Breast epithelium (tissue), 4 donors: ENCODE data around the gene VPS41. TPM values are rescaled to one million over a fixed set of nuclear protein-coding genes. Genes with fewer than 3 reads are reported as not detected.
"Not testable (repeated sequence)": the region's sequence is repeated elsewhere in the genome, so short reads cannot be mapped to it uniquely, and the experiment has no call there.

ENCODE experiments used
- DNase-seq, 2 donors: peaks; one replicate each; pipeline ENCODE4 v3.0.0-alpha.2; 2019; ENCODE audit warnings: low spot score in 2 of 2
- H3K27ac ChIP-seq, 2 donors: fragments of 200-600 bp; sonication (generic) in 1 of 2; one replicate each; pipeline ENCODE4 v1.5.1; 2016 to 2019; ENCODE audit warnings: mild to moderate bottlenecking in 1 of 2
- H3K27me3 ChIP-seq, 2 donors: fragments of 200-600 bp; sonication (generic) in 1 of 2; one replicate each; pipeline versions ENCODE4 v1.5.1 to v1.6.0; 2017 to 2019; ENCODE audit warnings: control low read depth in 1 of 2, mild to moderate bottlenecking in 1 of 2
- H3K36me3 ChIP-seq: fragments of 200-600 bp; one replicate; pipeline ENCODE4 v1.5.1; 2019
- H3K4me1 ChIP-seq, 2 donors: fragments of 200-600 bp; sonication (generic); one replicate each; pipeline ENCODE4 v1.5.1; 2016 to 2019; ENCODE audit warnings: control low read depth in 1 of 2
- H3K4me3 ChIP-seq, 3 donors: fragments of 200-600 bp; sonication (generic); 1 replicate in 2 of 3; 2 replicates in 1 of 3; pipeline ENCODE4 v1.5.1; 2016 to 2019; ENCODE audit warnings: mild to moderate bottlenecking in 3 of 3, moderate library complexity in 2 of 3
- H3K9me3 ChIP-seq, 2 donors: fragments of 200-600 bp; sonication (generic) in 1 of 2; one replicate each; pipeline ENCODE4 v1.5.1; 2016 to 2019; ENCODE audit warnings: control low read depth in 1 of 2
- CTCF ChIP-seq, 3 donors: fragments of 450-650 bp; IDR thresholded peaks; one replicate each; pipeline ENCODE4 v1.5.1; 2016 to 2017; ENCODE audit warnings: antibody characterized with exemption in 3 of 3, mild to moderate bottlenecking in 3 of 3, moderate library complexity in 3 of 3
- POLR2A ChIP-seq: fragments of 450-650 bp; IDR thresholded peaks from one replicate; pipeline ENCODE4 v1.6.1; 2016; ENCODE audit warnings: antibody characterized with exemption, mild to moderate bottlenecking, moderate library complexity
- POLR2AphosphoS5 ChIP-seq, 3 donors: sonication (generic); formaldehyde crosslinking; IDR thresholded peaks; one replicate each; pipeline ENCODE4 v1.6.1; 2017; ENCODE audit warnings: antibody characterized with exemption in 3 of 3
- intact Hi-C: fragments of 100-400 bp; cut with DNase I; formaldehyde crosslinking; loops from one replicate; pipeline ENCODE4 v1.15.1; 2023; ENCODE audit warnings: low total_unique reads
- total RNA-seq, 3 donors: library from RNA; depleted of rRNA; stranded (reverse); fragments of >200 nt; gene quantifications; one replicate each; pipeline ENCODE4 v1.1.0, GENCODE V29; 2016

VPS41 gene
- total RNA-seq, 3 donors from 2014 or later: 40.6 to 55.8 (median 45.8) TPM

GRCh38 chr7:38858259-38858884 lies 50.6 kb downstream of the VPS41 start:
- Histone ChIP-seq H3K27ac (no peak overlapping the region), H3K4me3 (no peak overlapping the region), H3K9me3 (no peaks in the 10 kb centered on the region), H3K36me3 (no peaks in the 10 kb centered on the region), H3K4me1 (no peaks in the 10 kb centered on the region), H3K27me3 (no peaks in the 10 kb centered on the region)
- TF ChIP-seq POLR2AphosphoS5 (IDR thresholded peaks at IDR 0.05): no peak
- TF ChIP-seq POLR2A: no peak
- no peak for TF ChIP-seq CTCF (IDR thresholded peaks at IDR 0.05)
- no peak for DNase-seq
- intact Hi-C loops: no loop called here

- no peak overlapping the region for H3K4me3 ChIP-seq
- H3K27ac ChIP-seq: no peak overlapping the region
- no peaks in the 10 kb centered on the region for H3K4me1 ChIP-seq
- intact Hi-C loops: no loop called here
- no peaks in the 10 kb centered on the region for H3K27me3 ChIP-seq
- DNase-seq: no peak
- no peak for TF ChIP-seq POLR2A
- TF ChIP-seq POLR2AphosphoS5 (IDR thresholded peaks at IDR 0.05): no peak
- no peak for TF ChIP-seq CTCF (IDR thresholded peaks at IDR 0.05)
- no peaks in the 10 kb centered on the region for H3K9me3 ChIP-seq
- H3K36me3 ChIP-seq: no peaks in the 10 kb centered on the region
Observed at GRCh38 chr7:38855867-38856266, 53.1 kb downstream of the VPS41 start.

- Histone ChIP-seq H3K9me3 (no peaks in the 10 kb centered on the region), H3K36me3 (no peaks in the 10 kb centered on the region), H3K27ac (no peak overlapping the region), H3K4me1 (no peaks in the 10 kb centered on the region), H3K4me3 (no peak overlapping the region), H3K27me3 (no peaks in the 10 kb centered on the region)
- intact Hi-C loops: no loop called here
- TF ChIP-seq CTCF (IDR thresholded peaks at IDR 0.05) (no peak), POLR2A (no peak), POLR2AphosphoS5 (IDR thresholded peaks at IDR 0.05) (no peak)
- no peak for DNase-seq
Observed at GRCh38 chr7:38855386-38855785, 53.6 kb downstream of the VPS41 start.

GRCh38 chr7:38854947-38855346 lies 54.0 kb downstream of the VPS41 start:
- DNase-seq, H3K27me3 ChIP-seq, intact Hi-C loops, H3K4me1 ChIP-seq, H3K4me3 ChIP-seq, H3K27ac ChIP-seq, H3K9me3 ChIP-seq, H3K36me3 ChIP-seq: not testable (repeated sequence)

- Histone ChIP-seq H3K4me1 (no peaks in the 10 kb centered on the region), H3K36me3 (no peaks in the 10 kb centered on the region), H3K9me3 (no peaks in the 10 kb centered on the region), H3K27ac (no peak overlapping the region), H3K27me3 (no peaks in the 10 kb centered on the region), H3K4me3 (no peak overlapping the region)
- intact Hi-C loops: no loop called here
- TF ChIP-seq POLR2A: no peak
- no peak for TF ChIP-seq POLR2AphosphoS5 (IDR thresholded peaks at IDR 0.05)
- TF ChIP-seq CTCF (IDR thresholded peaks at IDR 0.05): no peak
- DNase-seq: no peak
Observed at GRCh38 chr7:38851321-38851720, 57.7 kb downstream of the VPS41 start.

- intact Hi-C loops: no loop called here
- no peak overlapping the region for H3K27ac ChIP-seq
- TF ChIP-seq POLR2A: no peak
- TF ChIP-seq CTCF (IDR thresholded peaks at IDR 0.05): no peak
- no peak for TF ChIP-seq POLR2AphosphoS5 (IDR thresholded peaks at IDR 0.05)
- no peak overlapping the region for H3K4me3 ChIP-seq
- DNase-seq: no peak
- H3K9me3 ChIP-seq: no peaks in the 10 kb centered on the region
- H3K36me3 ChIP-seq: no peaks in the 10 kb centered on the region
- H3K4me1 ChIP-seq: no peaks in the 10 kb centered on the region
- H3K27me3 ChIP-seq: no peaks in the 10 kb centered on the region
Observed at GRCh38 chr7:38846280-38846679, 62.7 kb downstream of the VPS41 start.
